Endodermal cell (in vitro differentiated cells): ENCODE measurements around the gene DHX57. TPM values are rescaled to one million over a fixed set of nuclear protein-coding genes. Genes with fewer than 3 reads are reported as not detected.
"Not testable (repeated sequence)": the region's sequence is repeated elsewhere in the genome, so short reads cannot be mapped to it uniquely, and the experiment has no call there.

ENCODE experiments used
- DNase-seq: peaks from one replicate; pipeline ENCODE4 v3.0.0-alpha.2; 2017
- H3K27ac ChIP-seq: 2 replicates; pipeline ENCODE4 v1.5.1; 2013; ENCODE audit warnings: mild to moderate bottlenecking, low read depth, low read length, moderate library complexity
- H3K27me3 ChIP-seq: 2 replicates; pipeline ENCODE4 v1.6.1; 2013; ENCODE audit warnings: mild to moderate bottlenecking, low read length, moderate library complexity; ENCODE audit not compliant: insufficient read depth, control insufficient read depth, poor library complexity, severe bottlenecking
- H3K36me3 ChIP-seq: 2 replicates; pipeline ENCODE4 v1.7.0; 2013; ENCODE audit warnings: mild to moderate bottlenecking, low read length, moderate library complexity; ENCODE audit not compliant: control insufficient read depth, insufficient read depth
- H3K4me1 ChIP-seq: one replicate; pipeline ENCODE4 v1.7.0; 2013; ENCODE audit warnings: low read length; ENCODE audit not compliant: control insufficient read depth, insufficient read depth
- H3K4me3 ChIP-seq: 2 replicates; pipeline ENCODE4 v1.5.1; 2013; ENCODE audit warnings: mild to moderate bottlenecking, low read length, moderate library complexity
- H3K9ac ChIP-seq: 2 replicates; pipeline ENCODE4 v1.6.1; 2013; ENCODE audit warnings: mild to moderate bottlenecking, low read length, moderate library complexity; ENCODE audit not compliant: poor library complexity, severe bottlenecking; ENCODE audit errors: extremely low read depth
- H3K9me3 ChIP-seq: 2 replicates; pipeline ENCODE4 v1.6.1; 2013; ENCODE audit warnings: mild to moderate bottlenecking, low read length, moderate library complexity; ENCODE audit not compliant: control insufficient read depth
- H3K27ac Mint-ChIP-seq: 2 replicates; pipeline ENCODE4 v1.8.0; 2020; ENCODE audit warnings: mixed read lengths
- H3K27me3 Mint-ChIP-seq: 2 replicates; pipeline ENCODE4 v1.8.0; 2021; ENCODE audit warnings: mild to moderate bottlenecking, mixed read lengths; ENCODE audit not compliant: insufficient read depth
- H3K36me3 Mint-ChIP-seq: 2 replicates; pipeline ENCODE4 v1.8.0; 2020; ENCODE audit warnings: low read depth, mixed read lengths
- H3K4me1 Mint-ChIP-seq: 2 replicates; pipeline ENCODE4 v1.8.0; 2020; ENCODE audit warnings: mixed read lengths
- H3K4me3 Mint-ChIP-seq: 2 replicates; pipeline ENCODE4 v1.8.0; 2020; ENCODE audit warnings: mild to moderate bottlenecking, moderate library complexity, mixed read lengths
- H3K9me3 Mint-ChIP-seq: 2 replicates; pipeline ENCODE4 v1.8.0; 2020; ENCODE audit warnings: mild to moderate bottlenecking, mixed read lengths
- WGBS, 2 experiments: methylation state at CpG; one replicate each; pipeline versions ENCODE4 v1.1.5 to v1.1.7; 2013; ENCODE audit warnings: missing lambda C conversion rate in 2 of 2, mixed read lengths in 1 of 2; ENCODE audit not compliant: insufficient coverage in 1 of 2, insufficient read length in 1 of 2; 5-methylcytosine and 5-hydroxymethylcytosine counted together
- total RNA-seq, 2 donors: library from RNA; stranded (reverse); fragmentation: NEBNext Ultra II Directional in 1 of 2; extraction: Animal tissue kit (Norgen Biotek cat#: 25700) in 1 of 2; gene quantifications; 2 replicates in 1 of 2; 3 replicates in 1 of 2; pipeline ENCODE4 v1.2.1, GENCODE V29; 2021
- TF ChIP-seq, protein P1 (sequence below): fragments of 200-600 bp; sonication (generic); conservative IDR thresholded peaks from 2 replicates; pipeline ENCODE4 v1.5.0; 2021; ENCODE audit warnings: antibody characterized with exemption, mild to moderate bottlenecking

Gene DHX57
- total RNA-seq, 2 donors from 2014 or later, result 35.4 to 45.7 TPM

DNA sequence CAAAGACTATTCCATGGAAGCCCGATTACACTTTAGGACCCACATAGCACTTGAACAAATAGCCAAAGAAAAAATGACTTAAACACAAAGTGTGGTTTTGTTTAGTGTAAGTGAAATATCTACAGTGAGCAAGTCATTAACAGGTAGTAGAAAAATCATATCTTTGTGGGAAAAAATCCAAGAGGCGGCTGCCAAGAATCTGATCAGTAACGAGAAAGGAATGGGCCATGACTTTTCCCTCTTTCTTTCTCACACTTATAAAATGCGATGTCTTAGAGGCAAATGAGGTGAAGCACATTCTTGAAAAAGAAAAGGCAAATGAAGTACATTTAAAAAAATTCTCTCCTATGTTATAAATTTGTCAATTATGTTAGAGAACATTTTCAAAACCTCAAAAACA is 110.6 kb downstream of the DHX57 start:
- H3K4me1 Mint-ChIP-seq, result no peaks in the 10 kb centered on the region
- H3K4me3 Mint-ChIP-seq, result no peak overlapping the region
- DNase-seq, result no peak
- Histone ChIP-seq H3K27me3 (no peaks in the 10 kb centered on the region), H3K4me3 (no peak overlapping the region), H3K27ac (no peak overlapping the region), H3K36me3 (no peaks in the 10 kb centered on the region), H3K4me1 (no peaks in the 10 kb centered on the region), H3K9ac (no peak overlapping the region), H3K9me3 (no peaks in the 10 kb centered on the region)
- no peaks in the 10 kb centered on the region for H3K36me3 Mint-ChIP-seq
- no peaks in the 10 kb centered on the region for H3K27me3 Mint-ChIP-seq
- H3K27ac Mint-ChIP-seq, result no peak overlapping the region
- no peaks in the 10 kb centered on the region for H3K9me3 Mint-ChIP-seq
- 90 to 93% methylated on average over 2 to 4 of the region's 4 CpGs for WGBS, 2 experiments
- TF ChIP-seq, protein P1, sequence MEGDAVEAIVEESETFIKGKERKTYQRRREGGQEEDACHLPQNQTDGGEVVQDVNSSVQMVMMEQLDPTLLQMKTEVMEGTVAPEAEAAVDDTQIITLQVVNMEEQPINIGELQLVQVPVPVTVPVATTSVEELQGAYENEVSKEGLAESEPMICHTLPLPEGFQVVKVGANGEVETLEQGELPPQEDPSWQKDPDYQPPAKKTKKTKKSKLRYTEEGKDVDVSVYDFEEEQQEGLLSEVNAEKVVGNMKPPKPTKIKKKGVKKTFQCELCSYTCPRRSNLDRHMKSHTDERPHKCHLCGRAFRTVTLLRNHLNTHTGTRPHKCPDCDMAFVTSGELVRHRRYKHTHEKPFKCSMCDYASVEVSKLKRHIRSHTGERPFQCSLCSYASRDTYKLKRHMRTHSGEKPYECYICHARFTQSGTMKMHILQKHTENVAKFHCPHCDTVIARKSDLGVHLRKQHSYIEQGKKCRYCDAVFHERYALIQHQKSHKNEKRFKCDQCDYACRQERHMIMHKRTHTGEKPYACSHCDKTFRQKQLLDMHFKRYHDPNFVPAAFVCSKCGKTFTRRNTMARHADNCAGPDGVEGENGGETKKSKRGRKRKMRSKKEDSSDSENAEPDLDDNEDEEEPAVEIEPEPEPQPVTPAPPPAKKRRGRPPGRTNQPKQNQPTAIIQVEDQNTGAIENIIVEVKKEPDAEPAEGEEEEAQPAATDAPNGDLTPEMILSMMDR, result no peak

GRCh38 chr2:38763728-38764127 is 112.0 kb downstream of the DHX57 start:
- Mint-ChIP-seq H3K4me3 (no peak overlapping the region), H3K9me3 (no peaks in the 10 kb centered on the region), H3K27me3 (no peaks in the 10 kb centered on the region), H3K27ac (no peak overlapping the region), H3K4me1 (no peaks in the 10 kb centered on the region), H3K36me3 (no peaks in the 10 kb centered on the region)
- no peak for DNase-seq
- 88 to 100% methylated on average over 2 to 4 of the region's 4 CpGs for WGBS, 2 experiments
- H3K9me3 ChIP-seq, result no peaks in the 10 kb centered on the region
- H3K27ac ChIP-seq, result no peak overlapping the region
- H3K4me1 ChIP-seq, result no peaks in the 10 kb centered on the region
- H3K27me3 ChIP-seq, result no peaks in the 10 kb centered on the region
- TF ChIP-seq, protein P1, result no peak
- H3K9ac ChIP-seq, result no peak overlapping the region
- no peaks in the 10 kb centered on the region for H3K36me3 ChIP-seq
- no peak overlapping the region for H3K4me3 ChIP-seq

DNA sequence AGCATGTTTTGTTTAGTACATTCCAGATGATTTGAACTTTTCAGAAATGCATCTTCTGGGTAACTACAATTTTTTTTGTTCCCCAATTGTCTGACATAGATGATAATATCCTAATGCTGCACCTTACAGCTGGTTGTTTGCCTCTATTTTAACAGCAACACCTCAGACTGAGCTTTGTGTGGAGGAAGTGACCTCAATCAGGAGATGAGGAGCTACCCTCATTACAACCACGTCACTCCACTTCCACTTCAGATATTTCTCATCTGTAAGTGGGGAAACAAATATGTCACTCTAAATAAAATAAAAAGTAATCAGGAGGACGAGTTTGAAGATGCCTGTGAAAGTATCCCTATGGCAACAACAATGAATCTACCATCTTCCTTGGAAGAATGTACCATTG is 112.5 kb downstream of the DHX57 start:
- Histone ChIP-seq H3K27me3 (no peaks in the 10 kb centered on the region), H3K4me3 (no peak overlapping the region), H3K9ac (no peak overlapping the region), H3K4me1 (no peaks in the 10 kb centered on the region), H3K27ac (no peak overlapping the region), H3K36me3 (no peaks in the 10 kb centered on the region), H3K9me3 (no peaks in the 10 kb centered on the region)
- Mint-ChIP-seq H3K4me1 (no peaks in the 10 kb centered on the region), H3K4me3 (no peak overlapping the region), H3K27ac (no peak overlapping the region), H3K27me3 (no peaks in the 10 kb centered on the region), H3K36me3 (no peaks in the 10 kb centered on the region), H3K9me3 (no peaks in the 10 kb centered on the region)
- 100% methylated on average over 1 of the region's 2 CpGs; no CpG with 5 or more reads in 1 of the 2 experiments for WGBS, 2 experiments
- TF ChIP-seq, protein P1, result no peak
- no peak for DNase-seq

DNA sequence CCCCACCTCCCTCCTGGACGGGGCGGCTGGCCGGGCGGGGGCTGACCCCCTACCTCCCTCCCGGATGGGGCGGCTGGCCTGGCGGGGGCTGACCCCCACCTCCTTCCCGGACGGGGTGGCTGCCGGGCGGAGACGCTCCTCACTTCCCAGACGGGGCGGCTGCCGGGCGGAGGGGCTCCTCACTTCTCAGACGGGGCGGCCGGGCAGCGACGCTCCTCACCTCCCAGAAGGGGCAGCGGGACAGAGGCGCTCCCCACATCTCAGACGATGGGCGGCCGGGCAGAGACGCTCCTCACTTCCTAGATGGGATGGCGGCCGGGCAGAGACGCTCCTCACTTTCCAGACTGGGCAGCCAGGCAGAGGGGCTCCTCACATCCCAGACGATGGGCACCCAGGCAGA is 119.8 kb downstream of the DHX57 start:
- H3K9me3 ChIP-seq, H3K27ac Mint-ChIP-seq, H3K4me1 Mint-ChIP-seq, H3K9me3 Mint-ChIP-seq, H3K27me3 Mint-ChIP-seq, H3K27ac ChIP-seq, H3K27me3 ChIP-seq, DNase-seq, H3K36me3 ChIP-seq, H3K4me3 Mint-ChIP-seq, H3K36me3 Mint-ChIP-seq, H3K9ac ChIP-seq, H3K4me3 ChIP-seq, H3K4me1 ChIP-seq: not testable (repeated sequence)
- WGBS, 2 experiments, result 95% methylated on average over 31 of the region's 31 CpGs; no CpG with 5 or more reads in 1 of the 2 experiments
